ENCODE results near the gene PLCB2. TPM values are rescaled to one million over a fixed set of nuclear protein-coding genes. Genes with fewer than 3 reads are reported as not detected.

Gene PLCB2
- total and polyA plus RNA-seq, 2 donors (not counting 1 experiment from before 2014, with no cell fraction given): 166 to 312 TPM

- intact Hi-C loops (cut with micrococcal nuclease): no loop called here
- no peaks in the 10 kb centered on the region for H3K4me1 ChIP-seq (ENCODE audit: control insufficient read depth in 2 of 2, insufficient read depth in 2 of 2, low read length in 2 of 2)
- H3K4me3 ChIP-seq (ENCODE audit: control extremely low read depth in 1 of 5, extremely low read depth in 1 of 5, insufficient read depth in 1 of 5, low read depth in 2 of 5, low read length in 4 of 5): no peak overlapping the region
- no peak for ATAC-seq (ENCODE audit: low read depth)
- no peak overlapping the region for H3K27ac ChIP-seq (ENCODE audit: low read length in 2 of 2)
- H3K9me3 ChIP-seq (ENCODE audit: control extremely low read depth in 1 of 3, control insufficient read depth in 2 of 3, insufficient read depth in 1 of 3, low read length in 2 of 3): no peaks in the 10 kb centered on the region
- no peaks in the 10 kb centered on the region for H4K20me1 ChIP-seq (ENCODE audit: control insufficient read depth, insufficient read depth, low read length, poor library complexity, severe bottlenecking)
- CTCF ChIA-PET: interaction anchor here (0.7 to 2.0 kb wide), 5 partner anchors 14 to 44 kb away, joined by 3 to 6 read pairs (median 5); no protein-coding TSS in a partner anchor
- TF ChIP-seq, protein P1, sequence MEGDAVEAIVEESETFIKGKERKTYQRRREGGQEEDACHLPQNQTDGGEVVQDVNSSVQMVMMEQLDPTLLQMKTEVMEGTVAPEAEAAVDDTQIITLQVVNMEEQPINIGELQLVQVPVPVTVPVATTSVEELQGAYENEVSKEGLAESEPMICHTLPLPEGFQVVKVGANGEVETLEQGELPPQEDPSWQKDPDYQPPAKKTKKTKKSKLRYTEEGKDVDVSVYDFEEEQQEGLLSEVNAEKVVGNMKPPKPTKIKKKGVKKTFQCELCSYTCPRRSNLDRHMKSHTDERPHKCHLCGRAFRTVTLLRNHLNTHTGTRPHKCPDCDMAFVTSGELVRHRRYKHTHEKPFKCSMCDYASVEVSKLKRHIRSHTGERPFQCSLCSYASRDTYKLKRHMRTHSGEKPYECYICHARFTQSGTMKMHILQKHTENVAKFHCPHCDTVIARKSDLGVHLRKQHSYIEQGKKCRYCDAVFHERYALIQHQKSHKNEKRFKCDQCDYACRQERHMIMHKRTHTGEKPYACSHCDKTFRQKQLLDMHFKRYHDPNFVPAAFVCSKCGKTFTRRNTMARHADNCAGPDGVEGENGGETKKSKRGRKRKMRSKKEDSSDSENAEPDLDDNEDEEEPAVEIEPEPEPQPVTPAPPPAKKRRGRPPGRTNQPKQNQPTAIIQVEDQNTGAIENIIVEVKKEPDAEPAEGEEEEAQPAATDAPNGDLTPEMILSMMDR (IDR thresholded peaks at IDR 0.05): no peak
- no peak for TF ChIP-seq EZH2 (IDR thresholded peaks at IDR 0.05; ENCODE audit: borderline replicate concordance, insufficient read depth, low read depth, low read length, poor library complexity, severe bottlenecking)
- no peaks in the 10 kb centered on the region for H3K9me3 Mint-ChIP-seq (ENCODE audit: insufficient read depth)
- no peak overlapping the region for H3K9ac ChIP-seq (ENCODE audit: low read length)
- no peak for DNase-seq
- H3K36me3 ChIP-seq (replicated peaks in 1 of 2; ENCODE audit: control extremely low read depth in 1 of 2, control insufficient read depth in 1 of 2, extremely low read depth in 1 of 2, insufficient read depth in 2 of 2, low read length in 1 of 2): peaks cover 0 to 63% of the 10 kb centered on the region in 2 experiments
- POLR2A ChIA-PET: no interaction called here
- no peaks in the 10 kb centered on the region for H3K79me2 ChIP-seq (ENCODE audit: control insufficient read depth, insufficient read depth, low read length)
- H3K27me3 Mint-ChIP-seq: no peaks in the 10 kb centered on the region
- H3K4me1 Mint-ChIP-seq: peaks cover 2% of the 10 kb centered on the region
- H3K4me2 ChIP-seq (replicated peaks; ENCODE audit: low read depth, low read length, poor library complexity, severe bottlenecking): no peak overlapping the region
- no peaks in the 10 kb centered on the region for H3K27me3 ChIP-seq (replicated peaks in 1 of 4; ENCODE audit: control extremely low read depth in 1 of 4, control insufficient read depth in 3 of 4, insufficient read depth in 4 of 4, low read length in 3 of 4)
- no peak overlapping the region for H3K27ac Mint-ChIP-seq
- H3K4me3 Mint-ChIP-seq: no peak overlapping the region
- H2AFZ ChIP-seq (ENCODE audit: insufficient read depth, low read depth, low read length, poor library complexity, severe bottlenecking): no peak overlapping the region
These were observed 14.7 kb downstream of the PLCB2 start for GRCh38 chr15:40293006-40293405.

- H3K36me3 ChIP-seq (replicated peaks in 1 of 2; ENCODE audit: control extremely low read depth in 1 of 2, control insufficient read depth in 1 of 2, extremely low read depth in 1 of 2, insufficient read depth in 2 of 2, low read length in 1 of 2): peaks cover 0 to 62% of the 10 kb centered on the region in 2 experiments
- H3K4me2 ChIP-seq (replicated peaks; ENCODE audit: low read depth, low read length, poor library complexity, severe bottlenecking): no peak overlapping the region
- no peaks in the 10 kb centered on the region for H3K9me3 ChIP-seq (ENCODE audit: control extremely low read depth in 1 of 3, control insufficient read depth in 2 of 3, insufficient read depth in 1 of 3, low read length in 2 of 3)
- ChIA-PET CTCF (interaction anchor here (1.4 kb wide), 1 partner anchor 13 kb away, joined by 5 read pairs; no protein-coding TSS in a partner anchor), POLR2A (no interaction called here)
- 87% methylated on average over 3 of the region's 3 CpGs for WGBS (ENCODE audit: insufficient coverage)
- Mint-ChIP-seq H3K9me3 (ENCODE audit: insufficient read depth) (no peaks in the 10 kb centered on the region), H3K27me3 (no peaks in the 10 kb centered on the region), H3K4me3 (no peak overlapping the region), H3K4me1 (peaks cover 2% of the 10 kb centered on the region), H3K27ac (no peak overlapping the region)
- no peak overlapping the region for H2AFZ ChIP-seq (ENCODE audit: insufficient read depth, low read depth, low read length, poor library complexity, severe bottlenecking)
- intact Hi-C loops (cut with micrococcal nuclease): no loop called here
- no peak for ATAC-seq (ENCODE audit: low read depth)
- no peaks in the 10 kb centered on the region for H4K20me1 ChIP-seq (ENCODE audit: control insufficient read depth, insufficient read depth, low read length, poor library complexity, severe bottlenecking)
- H3K79me2 ChIP-seq (ENCODE audit: control insufficient read depth, insufficient read depth, low read length): no peaks in the 10 kb centered on the region
- no peaks in the 10 kb centered on the region for H3K4me1 ChIP-seq (ENCODE audit: control insufficient read depth in 2 of 2, insufficient read depth in 2 of 2, low read length in 2 of 2)
- no peaks in the 10 kb centered on the region for H3K27me3 ChIP-seq (replicated peaks in 1 of 4; ENCODE audit: control extremely low read depth in 1 of 4, control insufficient read depth in 3 of 4, insufficient read depth in 4 of 4, low read length in 3 of 4)
- no peak overlapping the region for H3K9ac ChIP-seq (ENCODE audit: low read length)
- no peak overlapping the region for H3K4me3 ChIP-seq (ENCODE audit: control extremely low read depth in 1 of 5, extremely low read depth in 1 of 5, insufficient read depth in 1 of 5, low read depth in 2 of 5, low read length in 4 of 5)
- H3K27ac ChIP-seq (ENCODE audit: low read length in 2 of 2): no peak overlapping the region
- DNase-seq: no peak
- TF ChIP-seq EZH2 (IDR thresholded peaks at IDR 0.05; ENCODE audit: borderline replicate concordance, insufficient read depth, low read depth, low read length, poor library complexity, severe bottlenecking): no peak
- TF ChIP-seq, protein P1 (IDR thresholded peaks at IDR 0.05): no peak
These were observed 15.5 kb downstream of the PLCB2 start for GRCh38 chr15:40292246-40292645.
